GM19395 (cell line): Measurements from ENCODE around the gene SUPT20H.
"Not testable (repeated sequence)": the region's sequence is repeated elsewhere in the genome, so short reads cannot be mapped to it uniquely, and the experiment has no call there.

Source experiments
- ATAC-seq: cut with Tn5 transposase; IDR thresholded peaks from one replicate; pipeline ENCODE4 v1.9.1; 2021; ENCODE audit warnings: mild to moderate bottlenecking, moderate library complexity; ENCODE audit not compliant: unreplicated experiment

The SUPT20H gene

DNA sequence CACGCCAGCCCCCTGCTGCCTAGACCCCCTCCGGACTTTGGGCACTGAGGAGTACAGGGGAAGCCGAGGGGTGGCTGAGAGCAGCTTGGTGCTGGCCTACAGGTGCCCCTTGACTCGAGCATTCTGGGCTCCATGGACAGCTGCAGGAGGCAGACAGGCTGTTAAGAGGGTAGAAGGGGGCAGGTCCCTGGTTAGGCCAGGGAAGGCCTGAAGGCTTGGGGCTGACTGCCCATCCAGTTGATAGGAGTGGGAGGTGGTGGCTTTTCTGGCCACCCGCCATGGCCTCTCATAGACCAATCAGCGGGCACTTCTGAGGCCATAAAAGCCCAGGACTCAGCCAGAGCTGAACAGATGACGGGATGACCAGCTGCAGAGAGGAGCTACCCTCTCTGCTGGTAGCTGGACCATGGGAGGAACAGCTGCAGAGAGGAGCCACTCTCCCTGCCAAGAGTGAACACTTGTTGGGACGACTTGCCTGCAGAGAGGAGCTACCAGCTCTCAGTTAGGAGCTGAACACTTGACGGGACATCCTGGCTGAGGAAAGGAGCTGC lies 10.7 kb upstream of the SUPT20H start:
- ATAC-seq, result no peak

GRCh38 chr13:37069597-37070103 lies 10.2 kb upstream of the SUPT20H start:
- no peak for ATAC-seq

DNA sequence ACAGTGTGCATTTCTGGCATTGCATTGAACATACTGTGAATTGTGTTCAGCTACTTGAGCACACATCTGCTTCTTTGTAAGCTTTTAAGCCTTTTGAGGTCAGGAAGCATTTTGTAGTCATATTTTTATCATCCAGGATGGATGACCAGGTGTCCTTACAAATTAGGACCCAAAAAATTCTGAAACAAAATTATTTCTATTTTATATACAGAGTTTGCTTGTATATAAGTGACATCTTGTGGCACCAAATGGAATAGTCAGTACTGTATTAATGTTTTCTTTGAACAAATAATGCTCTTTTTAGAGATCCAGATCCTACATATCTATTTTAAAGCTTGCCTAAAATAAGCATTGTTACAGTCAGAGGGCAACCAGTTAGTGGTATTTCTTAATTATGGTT lies 9.5 kb upstream of the SUPT20H start:
- ATAC-seq, result no peak

- ATAC-seq, result peak; percentile 61
These were observed 8.4 kb upstream of the SUPT20H start for GRCh38 chr13:37067874-37068273.

DNA sequence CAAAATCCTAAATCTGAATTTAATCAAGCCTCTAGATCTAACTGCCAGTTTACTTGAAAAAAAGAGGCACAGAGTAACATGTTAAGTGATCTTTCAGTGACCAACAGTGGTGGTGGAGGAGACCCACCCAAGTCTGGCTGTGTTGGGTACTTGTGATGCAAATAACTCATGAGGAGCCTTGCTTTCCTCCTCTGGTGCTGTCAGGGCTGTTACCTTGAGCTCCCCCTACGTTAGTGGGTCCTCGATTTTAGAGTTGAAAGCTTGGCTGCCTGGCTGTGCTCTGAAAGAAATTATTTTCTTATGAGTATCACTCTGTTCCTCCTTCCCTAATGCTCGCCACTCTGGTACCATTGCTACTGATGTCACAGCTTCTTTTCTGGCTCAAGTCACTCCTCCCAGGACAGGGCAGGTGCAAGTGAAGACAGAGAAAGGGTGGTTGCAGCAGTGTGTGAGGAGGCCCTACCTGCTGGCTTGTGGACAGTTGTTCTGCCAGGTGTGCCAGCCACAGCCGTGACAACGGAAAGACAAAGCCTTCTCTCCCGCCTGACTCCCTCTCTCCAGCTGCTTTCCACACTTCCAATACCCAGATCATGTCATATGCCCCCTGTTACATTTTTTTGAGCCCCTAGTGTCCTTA lies 6.5 kb upstream of the SUPT20H start:
- ATAC-seq, result no peak

GRCh38 chr13:37059848-37060192 lies 332 bp upstream of the SUPT20H start:
- ATAC-seq, result peak; percentile 35

GRCh38 chr13:37056228-37056627 lies 3.3 kb downstream of the SUPT20H start:
- ATAC-seq, result not testable (repeated sequence)

- not testable (repeated sequence) for ATAC-seq
These were observed 6.4 kb downstream of the SUPT20H start for GRCh38 chr13:37053111-37053510.

GRCh38 chr13:37049810-37050209 lies 9.7 kb downstream of the SUPT20H start:
- ATAC-seq, result no peak

DNA sequence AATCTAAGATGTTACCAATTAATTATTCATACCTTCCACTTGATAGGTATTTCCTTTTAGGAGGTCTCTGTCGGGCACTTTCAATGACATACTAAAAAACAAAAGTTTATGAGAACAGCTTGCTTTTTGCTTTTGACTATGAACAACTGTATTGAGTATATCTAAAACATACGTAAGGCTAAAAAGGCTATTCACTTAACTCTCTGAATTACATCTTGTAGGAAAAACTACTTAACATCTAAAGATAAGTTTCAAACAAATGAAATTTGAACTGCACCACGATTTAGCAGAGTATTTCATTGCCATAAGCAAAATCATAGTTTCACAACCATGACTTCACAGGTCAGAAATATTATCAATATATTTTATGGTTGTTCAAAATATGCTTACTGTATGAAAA lies 11.6 kb downstream of the SUPT20H start:
- no peak for ATAC-seq

GRCh38 chr13:37047032-37047431 lies 12.5 kb downstream of the SUPT20H start:
- no peak for ATAC-seq

GRCh38 chr13:37046062-37046461 lies 13.4 kb downstream of the SUPT20H start:
- no peak for ATAC-seq

- ATAC-seq, result no peak
These were observed 18.7 kb downstream of the SUPT20H start for GRCh38 chr13:37040789-37041188.

DNA sequence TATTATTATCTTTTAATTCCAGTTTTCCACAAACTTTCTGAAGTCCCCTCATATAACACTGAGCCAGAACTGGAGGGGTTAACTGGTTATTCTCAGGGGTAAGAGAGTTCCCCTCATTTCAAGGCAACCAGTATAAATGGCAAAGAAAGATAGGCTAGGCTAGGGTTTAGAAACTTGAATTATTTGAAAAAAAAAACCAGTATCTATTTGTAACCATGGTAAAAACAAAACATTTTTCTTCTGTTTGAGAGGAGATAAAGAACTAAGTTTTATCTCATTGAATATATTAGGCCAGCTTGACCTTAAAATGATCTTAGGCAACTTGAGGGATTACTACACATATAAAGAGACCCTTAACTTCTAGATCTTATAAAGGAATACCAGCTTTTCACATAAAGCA lies 19.6 kb downstream of the SUPT20H start:
- ATAC-seq, result no peak

GRCh38 chr13:37037241-37037640 lies 22.2 kb downstream of the SUPT20H start:
- no peak for ATAC-seq

DNA sequence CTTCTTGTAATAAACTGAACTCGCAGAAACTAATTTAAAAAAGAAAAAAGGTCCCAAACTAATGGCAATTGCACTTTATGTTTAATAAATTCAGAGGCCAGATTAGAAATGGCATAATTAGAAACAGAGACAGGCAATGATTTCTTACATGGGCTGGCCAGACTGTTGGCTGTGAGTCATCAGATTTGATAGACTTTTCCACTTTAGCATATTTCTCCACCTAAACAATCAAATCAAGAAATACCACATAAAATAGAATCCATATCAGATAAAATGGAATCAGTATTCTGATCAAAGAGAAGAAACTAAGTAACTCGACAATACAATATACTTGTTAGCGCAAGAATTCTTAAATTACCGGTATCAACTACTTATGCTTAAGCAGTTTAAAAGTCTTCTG lies 29.9 kb downstream of the SUPT20H start:
- no peak for ATAC-seq

- no peak for ATAC-seq
These were observed 31.8 kb downstream of the SUPT20H start for GRCh38 chr13:37027639-37028038.

- ATAC-seq, result no peak
These were observed 32.7 kb downstream of the SUPT20H start for GRCh38 chr13:37026771-37027170.

- ATAC-seq, result no peak
These were observed 35.6 kb downstream of the SUPT20H start for GRCh38 chr13:37023871-37024270.

GRCh38 chr13:37014609-37015008 lies 44.9 kb downstream of the SUPT20H start:
- no peak for ATAC-seq

DNA sequence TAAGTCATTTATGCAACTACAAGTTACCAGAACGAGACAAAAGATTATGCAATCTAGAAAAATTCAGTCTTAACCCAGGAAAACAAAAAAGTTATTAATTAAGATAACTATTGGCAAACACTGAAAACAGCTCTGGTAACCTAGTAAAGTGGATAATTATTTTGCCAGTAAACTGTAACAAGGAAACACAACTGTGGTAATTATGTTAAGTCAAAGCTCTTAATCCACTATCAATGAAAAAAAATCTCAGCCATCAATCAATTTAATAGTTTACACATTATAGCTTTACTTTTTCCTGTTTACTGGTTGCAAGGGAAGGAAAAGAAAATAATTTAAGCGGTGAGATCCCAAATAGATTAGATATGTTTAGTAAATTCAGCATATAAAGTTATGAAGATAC lies 47.7 kb downstream of the SUPT20H start:
- ATAC-seq, result no peak

DNA sequence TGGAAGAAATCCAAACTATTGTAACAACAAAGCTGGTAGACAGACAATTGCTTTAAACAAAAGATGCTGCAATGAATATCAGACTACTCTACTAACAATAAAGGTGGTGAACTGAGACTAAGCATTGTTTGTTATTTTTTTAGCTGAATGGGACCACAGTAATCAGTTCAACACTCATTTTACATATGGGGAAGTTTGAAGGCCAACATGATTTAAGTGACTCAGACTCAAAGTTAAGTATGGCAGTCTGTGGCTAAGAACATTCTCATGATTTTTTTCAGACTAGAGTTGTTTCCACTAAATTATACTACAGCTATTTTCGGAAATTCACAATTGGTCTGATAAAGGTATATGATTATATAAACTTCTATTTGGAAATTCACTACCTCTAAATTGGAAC lies 48.5 kb downstream of the SUPT20H start:
- ATAC-seq, result no peak

DNA sequence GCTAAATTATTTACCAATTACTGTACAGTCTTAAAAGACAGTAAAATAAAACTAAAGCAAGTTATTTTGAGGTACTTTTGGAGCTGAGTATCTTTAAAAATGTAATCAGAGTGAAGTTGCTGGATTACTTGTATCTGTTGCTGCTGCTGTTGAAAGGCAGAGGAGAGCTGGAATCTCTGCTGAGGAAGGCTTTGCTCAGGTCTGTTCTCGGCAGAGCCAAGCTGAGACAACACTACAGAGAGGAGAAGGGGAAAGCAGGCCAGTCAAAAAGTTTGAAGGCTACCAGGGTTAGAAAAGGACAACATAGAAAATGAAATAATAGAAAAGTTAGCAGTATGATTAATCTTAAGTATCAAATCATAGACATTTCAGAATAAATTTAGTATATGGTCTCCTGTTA lies 49.1 kb downstream of the SUPT20H start:
- no peak for ATAC-seq
